Smooth muscle cell (in vitro differentiated cells): ENCODE results near the gene PRPSAP1. TPM values are rescaled to one million over a fixed set of nuclear protein-coding genes. Genes with fewer than 3 reads are reported as not detected.

Experiments
- DNase-seq: peaks from one replicate; lab custom pipeline; 2025; ENCODE audit not compliant: unreplicated experiment; lab: John Stamatoyannopoulos, UW
- H2AFZ ChIP-seq: fragments of 200-600 bp; sonication (generic); 2 replicates; pipeline ENCODE4 v1.6.0; 2016; ENCODE audit warnings: antibody characterized with exemption, low read depth, mild to moderate bottlenecking
- H3F3A ChIP-seq: fragments of 200-600 bp; sonication (generic); 2 replicates; pipeline ENCODE4 v1.6.0; 2017; ENCODE audit warnings: antibody characterized with exemption, low read depth
- H3K27ac ChIP-seq: fragments of 200-600 bp; sonication (generic); 2 replicates; pipeline ENCODE4 v1.5.1; 2016; ENCODE audit warnings: low read depth, mild to moderate bottlenecking
- H3K27me3 ChIP-seq: fragments of 200-600 bp; sonication (generic); 2 replicates; pipeline ENCODE4 v1.6.1; 2016; ENCODE audit warnings: low read depth, mild to moderate bottlenecking
- H3K36me3 ChIP-seq: fragments of 200-600 bp; sonication (generic); 2 replicates; pipeline ENCODE4 v1.5.1; 2016; ENCODE audit warnings: low read depth
- H3K4me1 ChIP-seq: fragments of 200-600 bp; sonication (generic); 2 replicates; pipeline ENCODE4 v1.5.1; 2016; ENCODE audit warnings: low read depth
- H3K4me2 ChIP-seq: fragments of 200-600 bp; sonication (generic); 2 replicates; pipeline ENCODE4 v1.6.0; 2016; ENCODE audit warnings: mild to moderate bottlenecking
- H3K4me3 ChIP-seq: fragments of 200-600 bp; sonication (generic); 2 replicates; pipeline ENCODE4 v1.5.1; 2016; ENCODE audit warnings: mild to moderate bottlenecking
- H3K79me2 ChIP-seq: fragments of 200-600 bp; sonication (generic); 2 replicates; pipeline ENCODE4 v1.6.0; 2016; ENCODE audit warnings: low read depth, mild to moderate bottlenecking
- H3K9ac ChIP-seq: fragments of 200-600 bp; sonication (generic); 2 replicates; pipeline ENCODE4 v1.6.0; 2016; ENCODE audit warnings: low read depth
- H3K9me3 ChIP-seq: fragments of 200-600 bp; sonication (generic); replicated peaks from 2 replicates; pipeline ENCODE4 v1.5.1; 2016; ENCODE audit warnings: low read depth
- H4K20me1 ChIP-seq: fragments of 200-600 bp; sonication (generic); 2 replicates; pipeline ENCODE4 v1.6.0; 2016; ENCODE audit warnings: low read depth
- CTCF ChIP-seq: fragments of 200-600 bp; sonication (generic); IDR thresholded peaks from 2 replicates; pipeline ENCODE4 v1.5.1; 2017; ENCODE audit warnings: borderline replicate concordance, mild to moderate bottlenecking, antibody characterized with exemption; ENCODE audit not compliant: insufficient read depth, poor library complexity, severe bottlenecking
- WGBS: methylation state at CpG from one replicate; pipeline ENCODE4 v1.1.7; 2016; ENCODE audit warnings: low lambda C conversion rate; 5-methylcytosine and 5-hydroxymethylcytosine counted together
- polyA plus RNA-seq: library from polyadenylated mRNA; unstranded; fragments of >200 nt; fragmentation: Nextera tagmentation; extraction: Ambion mirVana; gene quantifications from 2 replicates; pipeline ENCODE4 v1.2.1, GENCODE V29; 2016
- total RNA-seq: library from RNA; depleted of rRNA; stranded (reverse); fragments of >200 nt; gene quantifications from 2 replicates; pipeline ENCODE4 v1.2.3, GENCODE V29; 2014

Gene PRPSAP1
- total and polyA plus RNA-seq, 2 experiments from 2014 or later = 27.1 to 35.7 TPM

GRCh38 chr17:76304226-76305134 is 49.2 kb downstream of the PRPSAP1 start:
- Histone ChIP-seq H3K9me3 (no peaks in the 10 kb centered on the region), H3K36me3 (no peaks in the 10 kb centered on the region), H3K4me3 (no peak overlapping the region), H2AFZ (no peak overlapping the region), H4K20me1 (no peaks in the 10 kb centered on the region), H3K9ac (no peak overlapping the region), H3K27me3 (no peaks in the 10 kb centered on the region), H3K4me1 (no peaks in the 10 kb centered on the region), H3F3A (no peaks in the 10 kb centered on the region), H3K27ac (no peak overlapping the region), H3K4me2 (no peak overlapping the region), H3K79me2 (no peaks in the 10 kb centered on the region)
- TF ChIP-seq CTCF = no peak
- no peak for DNase-seq
- WGBS = 97% methylated on average over 17 of the region's 17 CpGs

DNA sequence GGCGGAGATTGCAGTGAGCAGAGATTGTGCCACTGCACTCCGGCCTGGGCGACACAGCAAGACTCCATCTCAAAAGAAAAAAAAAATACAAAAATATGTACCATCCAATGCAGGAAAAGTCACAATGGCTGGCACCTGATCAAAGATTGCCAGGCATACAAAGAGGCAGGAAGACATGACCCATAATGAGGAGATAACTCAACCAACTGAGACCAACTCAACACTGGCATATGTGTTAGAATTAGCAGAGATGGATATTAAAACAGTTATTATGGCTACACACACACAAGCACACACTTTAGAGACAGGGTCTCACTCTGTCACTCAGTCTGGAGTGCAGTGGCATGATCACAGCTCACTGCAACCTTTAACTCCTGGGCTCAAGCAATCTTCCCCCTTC is 56.3 kb downstream of the PRPSAP1 start:
- Histone ChIP-seq H3K9me3 (no peaks in the 10 kb centered on the region), H2AFZ (no peak overlapping the region), H3K4me1 (no peaks in the 10 kb centered on the region), H3K4me3 (no peak overlapping the region), H3K27me3 (no peaks in the 10 kb centered on the region), H3K79me2 (no peaks in the 10 kb centered on the region), H3K27ac (no peak overlapping the region), H3K9ac (no peak overlapping the region), H3F3A (no peaks in the 10 kb centered on the region), H3K4me2 (no peak overlapping the region), H3K36me3 (no peaks in the 10 kb centered on the region), H4K20me1 (no peaks in the 10 kb centered on the region)
- 100% methylated on average over 3 of the region's 3 CpGs for WGBS
- DNase-seq = no peak
- TF ChIP-seq CTCF = no peak

DNA sequence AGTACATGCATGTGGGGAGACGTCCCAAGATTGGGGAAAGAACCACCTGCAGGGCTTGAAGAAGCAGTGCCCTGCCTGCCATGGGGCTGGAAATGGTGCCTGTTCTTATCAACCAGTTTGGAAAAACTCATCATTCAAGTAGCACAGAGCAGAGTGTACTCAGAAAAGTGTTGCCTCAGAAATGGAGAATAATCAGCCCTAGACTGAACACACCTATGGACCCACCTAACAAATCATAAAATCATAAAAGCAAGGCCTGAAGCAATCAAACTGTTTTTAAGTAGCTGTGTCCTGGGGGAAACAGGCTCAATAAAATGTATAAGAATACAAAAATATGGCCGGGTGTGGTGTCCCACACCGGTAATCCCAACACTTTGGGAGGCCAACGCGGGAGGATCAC is 56.8 kb downstream of the PRPSAP1 start:
- H4K20me1 ChIP-seq = no peaks in the 10 kb centered on the region
- H3K4me3 ChIP-seq = no peak overlapping the region
- H3K36me3 ChIP-seq = no peaks in the 10 kb centered on the region
- 98% methylated on average over 5 of the region's 5 CpGs for WGBS
- no peak overlapping the region for H3K4me2 ChIP-seq
- no peaks in the 10 kb centered on the region for H3F3A ChIP-seq
- H2AFZ ChIP-seq = no peak overlapping the region
- no peaks in the 10 kb centered on the region for H3K9me3 ChIP-seq
- H3K9ac ChIP-seq = no peak overlapping the region
- no peak for DNase-seq
- no peaks in the 10 kb centered on the region for H3K79me2 ChIP-seq
- no peaks in the 10 kb centered on the region for H3K4me1 ChIP-seq
- no peak overlapping the region for H3K27ac ChIP-seq
- no peak for TF ChIP-seq CTCF
- H3K27me3 ChIP-seq = no peaks in the 10 kb centered on the region

DNA sequence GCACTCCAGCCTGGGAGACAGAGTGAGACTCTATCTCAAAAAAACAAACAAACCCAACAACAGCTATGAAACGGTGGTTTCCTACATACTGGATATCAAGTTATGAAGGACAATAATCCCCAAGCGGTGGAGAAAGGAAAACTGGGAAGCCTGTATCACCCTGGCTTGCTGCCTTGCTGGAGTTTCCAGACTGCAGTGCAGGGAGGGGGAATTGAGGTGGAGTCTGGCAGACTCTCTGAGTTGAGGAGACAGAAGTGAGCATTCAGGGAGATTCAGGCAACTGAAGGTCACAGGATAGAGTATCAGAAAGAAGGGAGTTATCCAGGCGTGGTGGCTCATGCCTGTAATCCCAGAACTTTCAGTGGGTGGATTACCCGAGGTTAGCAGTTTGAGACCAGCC is 57.5 kb downstream of the PRPSAP1 start:
- no peak overlapping the region for H3K4me3 ChIP-seq
- H3K4me2 ChIP-seq = no peak overlapping the region
- H3K27ac ChIP-seq = no peak overlapping the region
- no peaks in the 10 kb centered on the region for H3K36me3 ChIP-seq
- no peaks in the 10 kb centered on the region for H3K4me1 ChIP-seq
- DNase-seq = no peak
- no peaks in the 10 kb centered on the region for H3K27me3 ChIP-seq
- WGBS = 69% methylated on average over 4 of the region's 4 CpGs
- H3K9ac ChIP-seq = no peak overlapping the region
- H3K79me2 ChIP-seq = no peaks in the 10 kb centered on the region
- no peak for TF ChIP-seq CTCF
- no peaks in the 10 kb centered on the region for H3F3A ChIP-seq
- no peaks in the 10 kb centered on the region for H4K20me1 ChIP-seq
- H3K9me3 ChIP-seq = no peaks in the 10 kb centered on the region
- no peak overlapping the region for H2AFZ ChIP-seq
